Activated CD4-positive, CD25-positive, alpha-beta regulatory T cell treated with anti-CD3 and anti-CD28 coated beads, Interleukin-2, amount 50 U/mL, for 24 hours (primary cell): ENCODE results near the gene KIAA1586.
"Not testable (repeated sequence)": the region's sequence is repeated elsewhere in the genome, so short reads cannot be mapped to it uniquely, and the experiment has no call there.

ENCODE experiments used
- ATAC-seq, 2 donors: fragments of 150-1000 bp; cut with Tn5 transposase; one replicate each; pipeline ENCODE4 v1.10.0; 2021; ENCODE audit warnings: mild to moderate bottlenecking in 1 of 2, moderate library complexity in 1 of 2

The KIAA1586 gene

GRCh38 chr6:57044568-57044967, 1.9 kb upstream of the KIAA1586 start:
- ATAC-seq, result no peak

- ATAC-seq, result peak; percentile 42 to 44
These were observed 728 bp downstream of the KIAA1586 start for GRCh38 chr6:57047257-57047585.

GRCh38 chr6:57047859-57048258, 1.4 kb downstream of the KIAA1586 start:
- not testable (repeated sequence) for ATAC-seq

- ATAC-seq, result no peak
These were observed 2.1 kb downstream of the KIAA1586 start for GRCh38 chr6:57048577-57048976.

GRCh38 chr6:57063847-57064246, 17.4 kb downstream of the KIAA1586 start:
- ATAC-seq, result no peak

- ATAC-seq, result no peak
These were observed 18.3 kb downstream of the KIAA1586 start for GRCh38 chr6:57064809-57065208.

GRCh38 chr6:57068061-57068460, 21.6 kb downstream of the KIAA1586 start:
- ATAC-seq, result no peak

GRCh38 chr6:57069228-57069627, 22.7 kb downstream of the KIAA1586 start:
- ATAC-seq, result no peak

- ATAC-seq, result no peak
These were observed 23.4 kb downstream of the KIAA1586 start for GRCh38 chr6:57069920-57070331.

GRCh38 chr6:57072108-57072507, 25.6 kb downstream of the KIAA1586 start:
- ATAC-seq, result no peak

GRCh38 chr6:57074383-57074782, 27.9 kb downstream of the KIAA1586 start:
- ATAC-seq, result no peak

GRCh38 chr6:57075092-57075491, 28.6 kb downstream of the KIAA1586 start:
- ATAC-seq, result no peak

- no peak for ATAC-seq
These were observed 32.2 kb downstream of the KIAA1586 start for GRCh38 chr6:57078531-57079207.

- ATAC-seq, result no peak
These were observed 39.0 kb downstream of the KIAA1586 start for GRCh38 chr6:57085471-57085870.

- no peak for ATAC-seq
These were observed 40.4 kb downstream of the KIAA1586 start for GRCh38 chr6:57086843-57087242.

- ATAC-seq, result no peak
These were observed 41.4 kb downstream of the KIAA1586 start for GRCh38 chr6:57087916-57088315.

- ATAC-seq, result no peak
These were observed 42.8 kb downstream of the KIAA1586 start for GRCh38 chr6:57089265-57089664.

GRCh38 chr6:57089687-57090457, 43.4 kb downstream of the KIAA1586 start, which contains the start of gene ZNF451:
TSS of gene ZNF451 (plus strand) at chr6:57090188. CDS start at chr6:57090254, 66 bp downstream.
- peak; percentile 95 to 96 for ATAC-seq

GRCh38 chr6:57090458-57091067, 44.1 kb downstream of the KIAA1586 start:
- ATAC-seq, result peak; percentile 2 to 4

- not testable (repeated sequence) for ATAC-seq
These were observed 44.9 kb downstream of the KIAA1586 start for GRCh38 chr6:57091375-57091774.

- ATAC-seq, result no peak
These were observed 48.2 kb downstream of the KIAA1586 start for GRCh38 chr6:57094689-57095088.

- no peak for ATAC-seq
These were observed 51.1 kb downstream of the KIAA1586 start for GRCh38 chr6:57097596-57097995.

GRCh38 chr6:57102976-57103375, 56.5 kb downstream of the KIAA1586 start:
- ATAC-seq, result no peak

GRCh38 chr6:57104336-57104735, 57.8 kb downstream of the KIAA1586 start:
- ATAC-seq, result no peak
